Skeletal muscle tissue (tissue), 4 donors: ENCODE results near the gene CDC25C. TPM values are rescaled to one million over a fixed set of nuclear protein-coding genes. Genes with fewer than 3 reads are reported as not detected.

Experiments used
- H3K27ac ChIP-seq: one replicate; pipeline ENCODE4 v1.7.0; 2013; ENCODE audit warnings: mild to moderate bottlenecking, low read depth, low read length, inconsistent platforms
- H3K27me3 ChIP-seq, 3 donors: one replicate each; pipeline ENCODE4 v1.7.0; 2013; ENCODE audit warnings: low read length in 3 of 3; ENCODE audit not compliant: control insufficient read depth in 3 of 3, insufficient read depth in 3 of 3
- H3K36me3 ChIP-seq, 3 donors: one replicate each; pipeline ENCODE4 v1.7.0; 2013; ENCODE audit warnings: low read length in 3 of 3; ENCODE audit not compliant: control insufficient read depth in 3 of 3, insufficient read depth in 3 of 3
- H3K4me1 ChIP-seq, 3 donors: one replicate each; pipeline ENCODE4 v1.7.0; 2013; ENCODE audit warnings: low read length in 3 of 3, mild to moderate bottlenecking in 3 of 3; ENCODE audit not compliant: control insufficient read depth in 3 of 3, insufficient read depth in 3 of 3
- H3K4me3 ChIP-seq, 3 donors: one replicate each; pipeline ENCODE4 v1.7.0; 2013; ENCODE audit warnings: low read length in 3 of 3
- H3K9ac ChIP-seq, 3 donors: one replicate each; pipeline ENCODE4 v1.7.0; 2013; ENCODE audit warnings: low read length in 3 of 3, mild to moderate bottlenecking in 3 of 3, moderate library complexity in 2 of 3, low read depth in 1 of 3
- H3K9me3 ChIP-seq, 3 donors: one replicate each; pipeline ENCODE4 v1.7.0; 2013; ENCODE audit warnings: low read length in 3 of 3; ENCODE audit not compliant: control insufficient read depth in 3 of 3
- total RNA-seq: library from RNA; depleted of rRNA; stranded (reverse); fragments of >200 nt; gene quantifications from one replicate; pipeline ENCODE4 v1.2.3, GENCODE V29; 2014
- donor health status: Osteomylitis.

The CDC25C gene
- total RNA-seq, 1 donor from 2014 or later: 3.7 TPM

- Histone ChIP-seq H3K4me1 (peaks cover 6 to 11% (median 10%) of the 10 kb centered on the region in 3 donors), H3K27me3 (no peaks in the 10 kb centered on the region), H3K4me3 (no peak overlapping the region), H3K9ac (no peak overlapping the region), H3K36me3 (no peaks in the 10 kb centered on the region), H3K9me3 (no peaks in the 10 kb centered on the region), H3K27ac (no peak overlapping the region)
Observed at GRCh38 chr5:138360941-138361452, 29.4 kb upstream of the CDC25C start.

GRCh38 chr5:138359621-138360020 is 28.0 kb upstream of the CDC25C start:
- Histone ChIP-seq H3K9ac (peak overlapping the region in 1 of 3 donors; percentile 24), H3K36me3 (no peaks in the 10 kb centered on the region), H3K27ac (no peak overlapping the region), H3K4me3 (no peak overlapping the region), H3K4me1 (peaks cover 9 to 24% (median 17%) of the 10 kb centered on the region in 3 donors), H3K27me3 (no peaks in the 10 kb centered on the region), H3K9me3 (no peaks in the 10 kb centered on the region)

- no peak overlapping the region for H3K27ac ChIP-seq
- H3K9me3 ChIP-seq: peaks cover 0 to 3% (median 0%) of the 10 kb centered on the region in 3 donors
- H3K36me3 ChIP-seq: no peaks in the 10 kb centered on the region
- H3K27me3 ChIP-seq: no peaks in the 10 kb centered on the region
- H3K4me3 ChIP-seq: peak overlapping the region in 2 of 3 donors; percentile 85 to 92
- peak overlapping the region; percentile 88 to 96 (median 93) for H3K9ac ChIP-seq
- peaks cover 16 to 35% (median 34%) of the 10 kb centered on the region in 3 donors for H3K4me1 ChIP-seq
Observed at GRCh38 chr5:138354926-138355378, 23.3 kb upstream of the CDC25C start.

- Histone ChIP-seq H3K27ac (peak overlapping the region; percentile 89), H3K4me3 (peak overlapping the region; percentile 85 to 92 (median 85)), H3K27me3 (no peaks in the 10 kb centered on the region), H3K36me3 (no peaks in the 10 kb centered on the region), H3K9me3 (peaks cover 0 to 3% (median 0%) of the 10 kb centered on the region in 3 donors), H3K4me1 (peaks cover 17 to 40% (median 39%) of the 10 kb centered on the region in 3 donors), H3K9ac (peak overlapping the region; percentile 88 to 96 (median 93))
Observed at GRCh38 chr5:138354387-138354786, 22.8 kb upstream of the CDC25C start.

- Histone ChIP-seq H3K9me3 (peaks cover 0 to 3% (median 0%) of the 10 kb centered on the region in 3 donors), H3K27me3 (no peaks in the 10 kb centered on the region), H3K4me3 (peak overlapping the region; percentile 85 to 92 (median 85)), H3K9ac (peak overlapping the region; percentile 88 to 96 (median 93)), H3K4me1 (peaks cover 17 to 47% (median 39%) of the 10 kb centered on the region in 3 donors), H3K27ac (peak overlapping the region; percentile 89), H3K36me3 (peaks cover 2 to 5% (median 5%) of the 10 kb centered on the region in 3 donors)
Observed at GRCh38 chr5:138353560-138354080, 22.0 kb upstream of the CDC25C start.

- H3K27me3 ChIP-seq: no peaks in the 10 kb centered on the region
- H3K36me3 ChIP-seq: peaks cover 7 to 11% (median 9%) of the 10 kb centered on the region in 3 donors
- H3K9ac ChIP-seq: peak overlapping the region; percentile 88 to 96 (median 93)
- H3K9me3 ChIP-seq: peaks cover 0 to 3% (median 0%) of the 10 kb centered on the region in 3 donors
- peaks cover 17 to 52% (median 39%) of the 10 kb centered on the region in 3 donors for H3K4me1 ChIP-seq
- peak overlapping the region; percentile 85 to 92 (median 85) for H3K4me3 ChIP-seq
- H3K27ac ChIP-seq: peak overlapping the region; percentile 89
Observed at GRCh38 chr5:138352722-138353559, 21.3 kb upstream of the CDC25C start.

- H3K4me1 ChIP-seq: peaks cover 17 to 53% (median 39%) of the 10 kb centered on the region in 3 donors
- H3K9me3 ChIP-seq: peaks cover 0 to 3% (median 0%) of the 10 kb centered on the region in 3 donors
- no peaks in the 10 kb centered on the region for H3K27me3 ChIP-seq
- peaks cover 8 to 18% (median 16%) of the 10 kb centered on the region in 3 donors for H3K36me3 ChIP-seq
- peak within 1 kb of the TSS; percentile 85 to 92 (median 85) for H3K4me3 ChIP-seq
- H3K27ac ChIP-seq: peak within 1 kb of the TSS; percentile 89
- H3K9ac ChIP-seq: peak within 1 kb of the TSS; percentile 88 to 96 (median 93)
Observed at GRCh38 chr5:138352071-138352721, 20.6 kb upstream of the CDC25C start, which contains the start of gene KDM3B. KDM3B (plus strand) TSS chr5:138352685; CDS start chr5:138352796, 111 bp downstream.

GRCh38 chr5:138351517-138351916 is 19.9 kb upstream of the CDC25C start:
- H3K4me3 ChIP-seq: no peak overlapping the region
- peaks cover 17 to 53% (median 39%) of the 10 kb centered on the region in 3 donors for H3K4me1 ChIP-seq
- peaks cover 14 to 24% (median 23%) of the 10 kb centered on the region in 3 donors for H3K36me3 ChIP-seq
- H3K27ac ChIP-seq: peak overlapping the region; percentile 89
- H3K9me3 ChIP-seq: peaks cover 0 to 3% (median 0%) of the 10 kb centered on the region in 3 donors
- H3K27me3 ChIP-seq: no peaks in the 10 kb centered on the region
- no peak overlapping the region for H3K9ac ChIP-seq

- Histone ChIP-seq H3K9me3 (peaks cover 0 to 3% (median 0%) of the 10 kb centered on the region in 3 donors), H3K4me1 (peaks cover 14 to 50% (median 34%) of the 10 kb centered on the region in 3 donors), H3K36me3 (peaks cover 16 to 27% (median 27%) of the 10 kb centered on the region in 3 donors), H3K27ac (peak overlapping the region; percentile 89), H3K27me3 (no peaks in the 10 kb centered on the region), H3K9ac (no peak overlapping the region), H3K4me3 (no peak overlapping the region)
Observed at GRCh38 chr5:138351056-138351455, 19.5 kb upstream of the CDC25C start.
